Transverse colon (tissue), 4 donors: ENCODE measurements around the gene TRPM8.

Experiments
- EP300 ChIP-seq: sonication (generic); formaldehyde crosslinking; IDR thresholded peaks from one replicate; pipeline ENCODE4 v1.6.1; 2017; ENCODE audit warnings: antibody characterized with exemption, low read depth
- POLR2A ChIP-seq: fragments of 450-650 bp; IDR thresholded peaks from one replicate; pipeline ENCODE4 v1.6.1; 2016; ENCODE audit warnings: antibody characterized with exemption, mild to moderate bottlenecking, moderate library complexity
- POLR2AphosphoS5 ChIP-seq, 3 donors: sonication (generic); formaldehyde crosslinking; IDR thresholded peaks; one replicate each; pipeline ENCODE4 v1.6.1; 2016; ENCODE audit warnings: antibody characterized with exemption in 3 of 3
- TF ChIP-seq, protein P1 (sequence below), 5 experiments: fragments of 200-600 bp in 3 of 5; fragments of 450-650 bp in 2 of 5; sonication (generic) in 3 of 5; IDR thresholded peaks; 1 replicate in 2 of 5; 2 replicates in 3 of 5; pipeline ENCODE4 v1.5.1; 2016 to 2017; ENCODE audit warnings: antibody characterized with exemption in 5 of 5, inconsistent platforms in 3 of 5, mild to moderate bottlenecking in 2 of 5, moderate library complexity in 1 of 5

DNA sequence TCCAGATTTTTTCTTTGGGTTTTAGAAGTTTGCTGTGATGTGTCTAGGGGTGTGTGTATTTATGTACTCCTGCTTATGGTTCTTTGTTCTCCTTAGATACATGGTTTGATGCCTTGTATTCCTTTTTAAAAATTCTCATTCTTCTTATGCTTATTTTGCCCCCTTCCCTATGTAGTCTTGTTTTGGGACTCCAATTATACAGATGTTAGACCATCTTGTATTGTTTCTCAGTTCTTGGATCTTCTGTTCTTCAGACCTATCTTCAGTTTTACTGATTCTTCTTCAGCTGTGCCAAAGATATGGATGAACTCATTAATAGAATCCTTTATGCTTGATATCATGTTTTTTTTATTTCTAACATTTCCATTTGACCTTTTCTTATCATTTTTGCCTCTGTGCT lies 34.8 kb upstream of the TRPM8 start:
- no peak for TF ChIP-seq POLR2A
- TF ChIP-seq, protein P1, sequence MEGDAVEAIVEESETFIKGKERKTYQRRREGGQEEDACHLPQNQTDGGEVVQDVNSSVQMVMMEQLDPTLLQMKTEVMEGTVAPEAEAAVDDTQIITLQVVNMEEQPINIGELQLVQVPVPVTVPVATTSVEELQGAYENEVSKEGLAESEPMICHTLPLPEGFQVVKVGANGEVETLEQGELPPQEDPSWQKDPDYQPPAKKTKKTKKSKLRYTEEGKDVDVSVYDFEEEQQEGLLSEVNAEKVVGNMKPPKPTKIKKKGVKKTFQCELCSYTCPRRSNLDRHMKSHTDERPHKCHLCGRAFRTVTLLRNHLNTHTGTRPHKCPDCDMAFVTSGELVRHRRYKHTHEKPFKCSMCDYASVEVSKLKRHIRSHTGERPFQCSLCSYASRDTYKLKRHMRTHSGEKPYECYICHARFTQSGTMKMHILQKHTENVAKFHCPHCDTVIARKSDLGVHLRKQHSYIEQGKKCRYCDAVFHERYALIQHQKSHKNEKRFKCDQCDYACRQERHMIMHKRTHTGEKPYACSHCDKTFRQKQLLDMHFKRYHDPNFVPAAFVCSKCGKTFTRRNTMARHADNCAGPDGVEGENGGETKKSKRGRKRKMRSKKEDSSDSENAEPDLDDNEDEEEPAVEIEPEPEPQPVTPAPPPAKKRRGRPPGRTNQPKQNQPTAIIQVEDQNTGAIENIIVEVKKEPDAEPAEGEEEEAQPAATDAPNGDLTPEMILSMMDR (IDR thresholded peaks at IDR 0.05) = no peak
- no peak for TF ChIP-seq EP300
- no peak for TF ChIP-seq POLR2AphosphoS5 (IDR thresholded peaks at IDR 0.05)
